Stimulated activated CD4-positive, alpha-beta T cell treated with anti-CD3 and anti-CD28 coated beads, TNF-alpha, amount 100 ng/mL, for 48 hours (primary cell): ENCODE measurements around the gene PLPP4.
A peak's percentile ranks its signal among the peaks of the same experiment; 100 is the strongest.
"Not testable (repeated sequence)": the region's sequence is repeated elsewhere in the genome, so short reads cannot be mapped to it uniquely, and the experiment has no call there.

Source experiments
- DNase-seq, 3 donors: peaks; one replicate each; pipeline ENCODE4 v3.0.0-alpha.2; 2020; ENCODE audit warnings: low read depth in 3 of 3

PLPP4 gene

DNA sequence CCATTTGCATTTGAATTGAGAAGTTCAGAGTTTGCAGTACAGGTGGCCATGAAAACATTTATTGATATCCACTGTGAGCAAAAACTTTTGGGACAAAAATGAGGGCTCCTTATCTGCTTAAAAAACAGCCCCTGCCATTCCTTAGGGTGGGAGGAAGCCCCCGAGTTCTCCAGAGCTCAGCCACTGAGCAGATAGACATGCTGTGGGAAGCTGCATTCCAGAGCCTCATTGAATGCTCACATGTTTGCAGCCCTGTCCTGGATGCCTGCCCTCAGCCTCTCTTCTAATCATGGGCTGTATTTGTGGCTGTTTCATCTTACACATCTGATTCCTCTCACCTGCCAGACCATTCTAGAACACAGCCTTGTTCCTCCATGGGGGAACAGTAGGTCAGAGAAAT is 33.3 kb downstream of the PLPP4 start:
- no peak for DNase-seq

DNA sequence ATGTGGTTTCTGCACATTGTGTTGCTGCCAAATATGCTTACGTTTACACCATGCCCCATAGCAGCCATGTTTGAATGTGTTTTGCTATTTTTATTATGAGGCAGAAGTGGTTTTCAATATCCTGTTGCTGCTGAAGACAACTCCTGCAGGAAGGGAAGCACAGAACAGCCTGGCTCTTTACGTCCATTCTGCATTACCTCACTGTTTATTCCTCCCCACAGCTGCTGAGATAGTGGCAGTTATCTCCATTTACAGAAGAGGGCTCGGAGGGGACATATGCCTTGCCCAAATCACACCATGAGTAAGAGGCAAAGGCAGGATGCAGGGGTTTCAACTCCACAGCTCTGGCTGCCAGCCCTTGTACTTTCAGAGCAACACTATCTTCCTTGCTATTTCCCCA is 35.3 kb downstream of the PLPP4 start:
- DNase-seq: no peak

DNA sequence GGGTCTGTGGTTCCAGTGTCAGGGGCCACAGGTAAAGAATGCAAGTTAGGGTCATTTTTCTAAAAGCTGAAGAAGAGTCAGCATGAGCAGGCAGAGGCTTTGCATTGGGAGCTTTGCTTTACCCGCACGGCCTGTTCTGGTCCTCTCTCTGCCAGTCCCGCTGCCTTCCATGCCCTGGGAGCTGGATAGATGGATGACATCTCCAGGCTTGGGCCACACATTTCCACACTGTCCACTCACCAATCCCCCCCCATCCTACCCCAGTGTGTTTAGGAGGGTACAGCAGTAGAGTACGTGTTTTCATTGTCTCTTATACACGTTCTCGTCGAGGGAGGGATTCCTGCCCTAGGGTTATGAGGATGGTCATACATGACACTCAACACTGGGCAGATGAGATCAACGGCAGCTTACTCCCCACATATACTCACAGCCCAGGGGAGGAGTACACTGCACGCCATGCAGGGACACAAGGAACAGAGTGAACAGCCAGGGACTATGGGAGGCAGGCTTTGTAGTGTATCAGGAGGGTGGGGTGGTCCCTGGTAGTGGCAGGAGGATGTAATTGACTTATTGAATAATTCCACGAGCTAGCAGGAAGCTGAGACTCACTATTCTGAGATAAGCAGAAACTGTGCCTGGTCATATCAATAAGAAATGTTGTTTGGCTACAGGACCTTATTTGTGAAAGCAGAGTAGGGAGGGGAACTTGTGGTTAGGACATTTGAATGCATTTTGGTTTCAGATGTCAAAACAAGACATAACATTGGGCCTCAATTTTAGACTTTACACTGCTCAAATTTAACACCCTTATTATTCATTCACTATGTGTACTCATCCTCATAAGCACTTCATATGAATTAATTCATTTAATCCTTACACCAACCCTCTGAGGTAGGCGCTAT is 36.6 kb downstream of the PLPP4 start:
- no peak for DNase-seq

DNA sequence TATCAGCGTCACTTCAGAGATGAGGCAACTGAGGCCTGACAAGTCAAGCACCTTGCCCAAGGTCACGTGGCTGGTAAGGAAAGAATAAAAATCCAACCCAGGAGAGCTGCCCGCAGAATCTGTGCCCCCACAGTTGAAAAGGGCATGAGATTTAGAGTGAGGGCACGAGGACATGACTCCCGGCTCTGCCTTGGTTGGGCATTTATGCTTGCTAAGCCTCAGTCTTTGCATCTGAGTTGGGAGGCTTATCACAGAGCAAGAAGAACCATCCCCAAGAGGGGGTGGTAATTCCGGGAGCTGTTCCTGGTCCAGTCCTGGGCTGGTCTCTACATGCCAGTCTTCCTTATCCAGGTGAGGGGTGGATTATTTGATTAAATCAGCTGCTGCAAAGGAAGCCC is 37.3 kb downstream of the PLPP4 start:
- no peak for DNase-seq

DNA sequence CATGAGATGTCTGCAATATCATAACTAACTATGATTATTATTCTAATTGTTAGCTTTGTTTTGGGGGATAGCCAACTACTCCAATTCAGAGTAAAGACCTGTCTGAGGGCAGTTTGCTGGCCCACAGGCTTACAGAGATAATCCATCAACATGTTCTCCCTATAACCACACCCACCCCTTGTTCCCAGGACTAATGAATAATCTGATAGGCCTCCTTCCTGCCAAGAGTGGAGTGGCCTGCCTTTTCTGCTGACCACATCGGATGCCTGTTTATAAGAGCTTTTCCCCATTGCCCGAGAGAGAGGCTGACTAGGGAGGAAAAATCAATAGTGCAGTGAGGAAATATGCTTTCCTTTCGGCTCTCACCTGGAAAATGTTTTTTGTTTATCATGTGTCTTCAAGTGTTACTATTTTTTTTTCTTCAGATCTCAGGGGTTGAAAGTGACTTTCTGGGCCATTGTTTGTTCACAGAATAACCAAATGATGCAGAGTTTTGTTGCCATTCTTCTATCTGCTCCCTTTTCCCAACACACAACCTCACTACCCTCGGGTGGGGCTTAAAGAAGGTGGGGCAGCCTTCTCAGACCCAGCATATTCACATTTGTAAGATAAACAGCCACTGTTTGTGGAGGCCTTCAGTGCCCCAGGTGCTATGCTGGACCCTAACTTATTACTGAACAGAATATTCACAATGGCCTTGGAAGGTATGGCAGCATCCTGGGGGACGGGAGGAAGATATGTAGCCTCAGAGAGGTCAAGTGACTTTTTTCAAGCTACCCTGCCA is 38.4 kb downstream of the PLPP4 start:
- no peak for DNase-seq

DNA sequence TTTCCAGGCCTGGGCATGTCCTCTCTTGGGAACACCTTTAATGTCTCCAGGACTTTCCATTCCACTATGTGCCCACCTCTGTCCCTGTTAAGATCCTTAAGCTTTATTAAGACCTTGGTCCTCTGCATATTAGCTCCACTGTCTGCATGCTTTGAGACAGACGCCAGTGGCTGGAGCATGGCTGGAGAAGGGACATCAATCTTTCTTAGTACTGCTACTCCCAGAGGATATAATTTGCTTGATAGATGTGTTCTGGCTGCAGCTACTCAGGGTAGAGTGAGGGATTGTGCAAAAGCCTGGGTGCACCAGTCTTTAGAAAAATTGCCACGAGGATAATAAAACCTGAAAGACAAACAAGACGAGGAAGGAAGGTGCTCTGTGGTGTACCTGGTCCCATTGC is 42.9 kb downstream of the PLPP4 start:
- no peak for DNase-seq

DNA sequence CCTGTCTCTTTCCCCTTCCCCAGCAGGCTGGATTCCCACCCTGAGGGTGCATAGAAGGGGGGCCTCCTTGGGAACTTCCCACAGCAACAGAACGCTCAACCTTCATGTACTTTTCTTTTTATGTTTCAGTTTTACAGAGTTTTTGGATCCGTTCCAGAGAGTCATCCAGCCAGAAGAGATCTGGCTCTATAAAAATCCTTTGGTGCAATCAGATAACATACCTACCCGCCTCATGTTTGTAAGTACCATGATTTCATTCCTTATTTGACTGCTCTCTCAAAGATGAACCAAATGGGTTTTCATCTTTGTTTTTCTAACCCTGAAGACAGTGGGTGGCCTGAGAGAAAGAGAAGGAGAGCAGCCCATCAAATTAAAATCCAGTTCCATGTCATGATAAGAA is 46.7 kb downstream of the PLPP4 start:
- DNase-seq: no peak

DNA sequence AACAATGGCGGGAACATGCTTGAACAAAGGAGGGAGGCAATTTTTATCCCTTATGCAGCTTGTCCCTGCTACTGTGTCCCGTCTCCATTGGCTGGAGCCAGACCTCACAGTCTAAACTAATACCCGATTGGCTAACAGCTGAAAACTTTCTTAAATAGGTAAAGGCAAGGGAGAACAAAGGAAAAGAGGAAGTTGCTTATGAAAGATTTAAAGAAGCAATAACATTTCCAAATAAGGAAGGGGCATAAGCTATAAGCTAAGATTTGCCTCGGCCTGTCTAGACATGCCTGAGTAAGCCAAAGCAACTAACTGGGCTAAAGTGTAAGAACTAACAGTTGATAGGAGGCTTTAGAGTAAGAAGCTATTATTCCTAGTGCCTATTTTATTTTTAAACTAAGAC is 47.2 kb downstream of the PLPP4 start:
- DNase-seq: not testable (repeated sequence)

DNA sequence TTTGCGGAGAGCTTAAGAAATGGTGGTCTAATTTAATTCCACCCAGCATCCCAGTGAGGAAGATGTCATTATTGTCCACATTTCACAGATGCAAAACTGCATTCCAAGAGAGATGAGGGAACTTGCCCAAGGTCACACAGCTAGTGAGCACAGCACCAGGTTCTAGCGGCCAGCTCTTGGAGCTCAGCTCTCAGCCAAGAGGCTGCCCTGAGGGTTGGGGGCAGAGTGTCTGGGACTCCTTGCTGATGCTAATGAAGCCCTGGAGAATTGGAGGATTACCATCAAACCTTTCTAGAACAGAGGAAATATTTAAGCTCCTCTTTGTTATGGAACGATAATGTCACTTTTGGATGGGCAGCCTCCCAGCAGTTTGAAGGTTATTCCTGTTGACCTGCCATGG is 48.0 kb downstream of the PLPP4 start:
- no peak for DNase-seq

DNA sequence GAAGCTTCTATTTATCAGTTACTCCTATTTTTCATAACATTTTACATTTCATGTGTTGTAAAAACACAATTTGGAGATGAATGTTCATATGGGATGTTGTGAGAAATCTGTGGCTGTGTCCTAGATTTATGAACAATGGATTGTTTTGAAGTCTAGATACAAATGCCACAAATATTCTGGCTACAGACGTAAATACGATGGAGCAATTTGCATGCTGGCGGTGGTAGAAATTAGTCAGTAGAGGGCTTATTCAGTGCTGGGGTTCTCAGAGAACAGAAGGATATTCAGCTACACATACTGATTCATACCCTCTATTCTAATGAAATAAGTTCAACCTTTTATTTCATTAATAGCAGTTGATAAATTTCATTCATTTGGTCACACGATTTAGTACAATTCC is 48.8 kb downstream of the PLPP4 start:
- no peak for DNase-seq

DNA sequence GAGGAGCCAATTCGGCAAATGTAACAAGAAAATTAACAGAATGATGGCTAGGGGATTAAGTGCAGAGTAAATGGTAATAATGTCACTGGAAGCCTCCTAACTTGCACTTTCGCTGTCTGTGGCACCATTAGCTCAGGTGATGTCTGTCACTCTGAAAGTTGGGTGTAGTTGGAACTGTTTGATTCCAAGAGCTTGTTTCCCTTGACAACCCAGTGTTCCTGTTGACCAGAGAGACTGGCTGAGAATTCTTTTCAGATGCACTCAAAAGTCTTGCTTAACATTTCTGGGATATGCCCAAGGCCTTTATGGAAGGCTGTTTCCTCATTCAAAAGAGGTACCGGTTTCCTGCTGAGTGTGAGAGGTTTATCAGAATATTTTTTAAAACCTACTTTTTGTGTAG is 49.6 kb downstream of the PLPP4 start:
- DNase-seq: no peak

DNA sequence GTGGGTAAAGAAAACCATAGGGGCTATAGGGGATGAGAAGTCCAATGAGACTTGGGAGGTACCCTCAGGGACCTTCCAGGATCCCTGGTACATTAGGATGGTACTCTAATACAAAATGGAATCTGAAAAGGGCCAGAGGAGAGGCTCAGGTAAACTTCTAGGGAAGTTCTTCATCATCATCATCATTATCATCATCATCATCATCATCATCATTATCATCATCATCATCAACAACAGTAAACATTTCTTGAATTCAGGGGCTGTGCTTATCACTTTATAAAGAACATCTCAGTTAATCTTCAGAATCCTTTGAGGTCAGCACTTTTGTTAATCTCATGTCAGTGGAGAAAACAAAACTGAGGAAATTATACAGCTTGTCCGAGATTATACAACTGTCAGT is 50.1 kb downstream of the PLPP4 start:
- no peak for DNase-seq

DNA sequence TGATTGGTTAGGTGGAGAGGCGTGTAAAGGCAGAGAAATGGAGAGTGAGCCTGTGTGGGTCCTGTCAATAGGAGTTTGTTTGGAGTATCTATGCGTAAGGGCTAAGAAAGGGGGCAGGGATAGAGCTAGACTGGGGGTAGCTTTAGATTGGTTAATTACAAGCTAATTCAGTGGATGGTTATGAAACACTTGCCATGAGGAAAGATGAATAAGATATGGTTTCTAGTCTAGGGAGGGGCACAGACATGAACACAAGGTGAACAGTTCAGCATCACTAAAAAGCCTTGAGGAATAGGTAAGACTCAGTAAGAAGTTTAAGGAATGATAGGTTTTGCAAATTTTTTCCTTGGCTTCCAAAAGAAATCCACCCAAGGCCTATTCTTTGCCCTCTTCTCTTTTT is 50.6 kb downstream of the PLPP4 start:
- DNase-seq: no peak

DNA sequence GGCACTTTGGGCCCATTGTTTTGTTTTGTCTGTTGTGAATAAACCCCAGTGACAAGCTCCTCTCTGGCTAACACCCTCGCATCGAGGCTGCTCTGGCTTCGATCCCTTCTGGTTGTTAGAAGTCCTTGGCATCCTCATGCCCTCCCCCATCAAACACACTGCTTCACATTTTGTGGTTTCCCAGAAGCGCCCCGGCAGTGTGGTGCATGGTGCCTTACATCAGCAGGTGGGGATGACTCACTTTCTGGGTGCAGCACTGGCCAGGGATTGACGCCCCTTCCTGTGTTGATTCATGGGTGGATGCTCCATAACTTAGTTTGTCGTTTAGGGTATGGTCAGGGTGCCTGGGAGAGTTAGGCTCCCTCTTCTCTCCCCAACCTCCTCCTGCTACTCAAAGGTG is 51.4 kb downstream of the PLPP4 start:
- no peak for DNase-seq

DNA sequence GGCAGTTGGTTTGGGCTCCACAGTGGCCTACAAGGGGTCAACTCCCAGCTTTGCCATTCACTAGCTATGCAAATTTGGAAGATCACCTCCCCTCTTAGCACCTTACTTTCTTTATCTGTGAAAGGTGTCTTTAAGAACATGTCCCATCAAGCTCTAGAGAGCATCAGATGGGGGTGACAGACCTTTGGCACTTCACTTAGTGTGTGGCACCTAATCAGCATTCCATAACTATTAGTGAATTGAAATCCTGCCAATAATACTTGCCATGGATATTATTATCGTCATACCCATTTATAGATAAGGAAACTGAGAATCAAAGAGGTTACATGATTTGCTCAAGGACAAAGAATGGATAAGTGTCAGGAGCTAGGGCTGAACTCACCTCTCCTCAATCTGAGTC is 51.9 kb downstream of the PLPP4 start:
- DNase-seq: no peak

DNA sequence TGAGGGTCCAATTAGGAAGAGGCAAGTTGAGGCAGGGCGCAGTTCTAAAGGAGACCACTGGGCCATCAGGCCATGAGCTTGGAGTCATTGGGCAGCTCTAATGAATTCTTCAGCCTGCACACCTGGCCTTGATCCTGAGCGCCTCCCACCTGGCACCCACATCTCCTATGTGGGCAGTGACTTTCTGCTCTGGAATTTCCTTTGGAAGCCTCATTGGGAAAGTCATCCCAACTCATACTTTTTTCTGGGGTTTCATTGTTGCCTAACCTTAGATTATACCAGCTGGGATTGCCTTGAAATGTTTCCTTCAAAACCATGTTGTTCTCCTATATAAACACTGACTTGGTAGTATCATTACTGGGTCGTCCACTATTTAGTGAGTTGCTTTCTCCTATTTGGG is 54.1 kb downstream of the PLPP4 start:
- no peak for DNase-seq

DNA sequence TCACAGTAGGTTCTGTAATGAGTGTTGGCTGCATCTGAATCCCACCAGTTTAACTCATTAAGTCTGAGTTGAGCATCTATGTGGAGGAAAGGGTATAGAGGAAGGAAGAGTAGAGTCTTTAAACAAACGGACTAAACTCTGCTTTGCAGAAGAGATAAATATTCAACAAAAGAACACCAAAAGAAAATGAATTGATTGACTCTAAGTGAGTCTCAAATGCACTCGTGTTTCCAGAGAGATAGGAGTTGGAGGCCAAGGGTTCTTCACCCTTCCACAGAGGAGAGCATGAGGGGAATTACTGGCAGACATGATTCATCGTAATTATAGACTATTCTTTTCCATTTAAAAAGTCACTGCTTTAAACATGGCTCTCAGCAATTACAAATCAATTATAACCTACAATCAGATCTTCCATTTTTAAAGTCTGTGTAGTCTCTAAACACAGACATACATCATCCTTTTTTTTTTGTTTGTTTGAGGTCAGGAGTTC is 56.3 kb downstream of the PLPP4 start:
- DNase-seq: no peak

DNA sequence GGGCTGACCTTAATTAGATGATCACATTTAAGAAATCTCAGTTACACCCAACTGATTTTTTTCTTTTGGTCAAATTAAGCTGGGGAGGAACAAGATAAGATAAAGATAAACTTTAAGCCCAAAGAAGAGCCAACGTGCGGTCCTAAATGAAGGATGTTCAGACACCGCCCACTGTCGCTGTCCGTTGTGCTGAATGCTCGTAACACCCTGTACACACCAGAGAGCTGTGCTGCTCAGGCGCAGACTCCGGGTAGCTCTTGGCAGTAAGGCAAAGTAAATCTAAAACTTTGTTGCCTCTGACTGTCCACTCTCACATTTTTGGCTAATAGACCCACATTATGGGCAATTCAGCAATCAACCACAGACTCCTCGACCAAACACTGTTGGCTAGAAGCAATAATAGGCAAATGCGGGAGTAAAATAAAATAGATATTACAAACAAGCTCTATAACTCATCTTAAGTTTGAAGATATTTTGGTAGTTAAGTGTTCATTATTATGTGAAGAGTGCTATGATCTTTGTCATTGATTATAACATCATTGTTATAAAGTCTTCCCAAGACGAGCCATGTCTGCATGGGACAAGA is 57.1 kb downstream of the PLPP4 start:
- DNase-seq: peak in 1 of 3 donors; percentile 7

DNA sequence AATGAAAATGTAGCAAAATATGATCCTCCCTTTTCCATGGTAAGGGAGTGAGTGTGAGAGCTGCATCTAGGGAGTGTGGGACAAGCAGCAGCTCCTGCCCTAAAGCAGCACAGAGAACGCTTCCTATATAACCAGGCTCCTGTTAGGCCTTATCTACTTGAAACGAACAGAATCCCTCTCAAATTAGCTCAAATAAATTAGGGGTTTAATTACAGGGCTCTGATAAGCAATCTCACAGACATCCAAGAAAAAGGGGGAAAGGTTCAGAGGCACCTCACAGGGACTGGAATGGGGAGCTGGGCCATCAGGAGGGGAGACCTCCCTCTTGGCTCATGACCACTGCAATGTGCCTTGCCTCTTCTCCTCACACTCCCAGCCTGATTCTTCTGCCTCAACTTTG is 57.9 kb downstream of the PLPP4 start:
- no peak for DNase-seq

DNA sequence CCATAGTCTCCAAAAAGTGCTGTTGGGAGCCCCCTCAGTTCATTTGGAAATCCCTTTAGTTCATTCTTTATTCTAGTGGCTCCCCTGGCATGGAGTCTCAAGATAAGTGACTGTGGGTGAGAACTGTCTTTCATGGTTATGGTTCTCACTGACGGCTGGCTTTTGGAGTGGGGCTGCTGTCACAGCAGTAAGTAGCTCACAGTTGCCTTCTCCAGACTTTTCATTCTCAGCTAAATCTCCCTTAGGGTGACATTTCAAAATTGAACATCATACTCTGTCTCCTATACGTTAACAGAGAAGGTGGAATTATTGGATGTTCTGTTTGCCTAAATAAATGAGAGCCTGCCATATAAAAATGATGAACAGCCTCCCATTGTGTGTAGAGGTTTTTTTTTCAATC is 58.7 kb downstream of the PLPP4 start:
- DNase-seq: no peak

DNA sequence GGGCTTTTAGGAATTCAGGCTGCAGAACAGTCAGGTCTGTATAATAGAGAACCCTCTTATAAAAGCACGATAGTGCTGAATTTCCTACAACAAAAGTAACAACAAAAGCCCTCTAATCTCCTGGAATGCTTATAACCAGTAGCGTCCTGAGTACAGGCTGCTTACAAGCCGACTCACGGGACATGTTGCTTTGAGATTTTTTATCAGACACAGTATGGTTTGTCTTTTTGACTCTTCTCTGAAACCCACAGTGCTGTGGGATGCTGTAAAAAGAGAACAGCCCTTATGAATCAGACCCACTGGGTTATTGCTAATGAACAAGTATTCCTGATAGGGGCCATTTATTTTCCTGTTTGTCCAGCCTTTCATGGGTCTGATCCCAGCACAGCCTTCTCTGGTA is 59.4 kb downstream of the PLPP4 start:
- DNase-seq: no peak

DNA sequence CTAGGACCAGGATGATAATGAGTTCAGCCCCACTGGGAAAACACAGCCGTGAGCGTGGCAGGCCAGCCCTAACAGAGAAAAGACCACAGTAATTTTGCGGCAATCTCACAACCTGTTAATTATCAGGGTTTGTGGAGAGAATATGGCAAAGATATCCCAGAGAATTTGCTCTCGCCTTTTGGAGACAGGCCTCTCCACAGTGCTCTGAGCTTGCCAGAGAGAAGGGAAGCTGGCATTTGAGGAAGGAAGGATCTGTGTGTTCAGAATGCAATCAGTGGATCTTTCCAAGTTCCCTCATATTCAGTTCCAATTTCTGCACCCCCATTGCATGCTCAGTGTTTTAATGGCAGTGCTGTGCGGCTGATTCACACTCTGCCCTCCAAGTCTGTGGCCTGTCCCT is 60.2 kb downstream of the PLPP4 start:
- DNase-seq: no peak
